Dendritic cell treated with granulocyte-macrophage colony-stimulating factor and Interleukin-4, amounts not matched to agents 40 ng/mL and 50 ng/mL, for 4 days (primary cell): ENCODE data around the gene RET.

Experiments used
- H3K27ac Mint-ChIP-seq: one replicate; pipeline ENCODE4 v1.8.0; 2022; ENCODE audit warnings: mild to moderate bottlenecking, mixed read lengths
- H3K27me3 Mint-ChIP-seq: one replicate; pipeline ENCODE4 v1.8.0; 2022; ENCODE audit warnings: mild to moderate bottlenecking, mixed read lengths
- H3K36me3 Mint-ChIP-seq: one replicate; pipeline ENCODE4 v1.8.0; 2022; ENCODE audit warnings: low read depth, mixed read lengths
- H3K4me1 Mint-ChIP-seq: one replicate; pipeline ENCODE4 v1.8.0; 2022; ENCODE audit warnings: low read depth, mixed read lengths
- H3K4me3 Mint-ChIP-seq: one replicate; pipeline ENCODE4 v1.8.0; 2022; ENCODE audit warnings: mild to moderate bottlenecking, moderate library complexity, mixed read lengths
- H3K9me3 Mint-ChIP-seq: one replicate; pipeline ENCODE4 v1.8.0; 2022; ENCODE audit warnings: mixed read lengths
- intact Hi-C: fragments of 100-400 bp; cut with micrococcal nuclease; formaldehyde crosslinking; loops from one replicate; pipeline ENCODE4 v1.15.0; 2022

The RET gene

DNA sequence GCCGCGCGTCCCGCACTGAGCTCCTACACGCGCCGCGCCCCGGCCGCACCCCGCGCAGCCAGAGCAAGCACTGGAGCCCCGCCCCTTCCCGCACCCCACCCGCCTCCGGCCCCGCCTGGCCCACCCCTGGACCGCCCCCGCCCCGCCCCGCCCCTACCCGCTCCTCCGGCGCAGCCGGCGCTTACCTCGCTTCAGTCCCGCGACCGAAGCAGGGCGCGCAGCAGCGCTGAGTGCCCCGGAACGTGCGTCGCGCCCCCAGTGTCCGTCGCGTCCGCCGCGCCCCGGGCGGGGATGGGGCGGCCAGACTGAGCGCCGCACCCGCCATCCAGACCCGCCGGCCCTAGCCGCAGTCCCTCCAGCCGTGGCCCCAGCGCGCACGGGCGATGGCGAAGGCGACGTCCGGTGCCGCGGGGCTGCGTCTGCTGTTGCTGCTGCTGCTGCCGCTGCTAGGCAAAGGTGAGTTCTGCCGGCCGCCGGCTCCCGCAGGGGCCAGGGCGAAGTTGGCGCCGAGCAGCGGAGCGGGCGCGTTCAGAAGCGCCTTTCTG lies at the start of gene RET:
Gene RET (plus strand): TSS at position 194 of the 545 bp plus-strand sequence. CDS start 190 bp downstream, at position 384.
- intact Hi-C loops: no loop called here

DNA sequence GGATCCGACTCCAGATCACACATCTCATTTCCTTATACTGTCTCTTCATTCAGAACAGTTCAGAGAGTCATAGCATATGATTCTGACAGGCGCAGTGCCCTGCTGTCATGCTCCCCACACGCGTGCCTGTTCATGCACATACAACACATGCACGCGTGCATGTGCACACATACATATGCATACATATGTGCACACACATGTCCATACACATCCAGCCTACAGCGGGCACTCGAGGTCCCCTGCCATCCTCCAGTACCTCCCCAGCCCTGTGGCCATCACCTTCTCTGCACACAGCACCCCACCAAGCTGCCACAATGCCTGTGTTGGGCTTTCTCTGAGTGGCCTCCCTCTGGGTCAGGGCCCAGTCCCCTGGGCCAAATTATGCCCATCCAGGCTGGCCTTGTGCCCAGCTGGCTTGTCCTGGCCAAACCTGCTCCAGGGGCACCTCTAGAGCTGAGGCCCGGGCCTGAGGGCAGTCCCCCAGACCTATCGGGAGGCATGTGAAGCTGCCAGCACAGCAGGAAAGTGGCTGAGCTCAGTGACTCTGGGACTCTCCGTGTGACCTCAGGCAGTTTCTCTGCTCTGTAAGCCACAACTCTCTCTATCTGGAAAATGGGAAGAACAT lies 49.4 kb upstream of the RET start:
- intact Hi-C loops: no loop called here

More for the DNA sequence above, at the start of gene RET:
- Mint-ChIP-seq H3K27me3 (peaks cover 64% of the 10 kb centered on the region), H3K27ac (no peak within 1 kb of the TSS), H3K4me3 (peak within 1 kb of the TSS; percentile 71), H3K9me3 (no peaks in the 10 kb centered on the region), H3K36me3 (no peaks in the 10 kb centered on the region), H3K4me1 (peaks cover 34% of the 10 kb centered on the region)

DNA sequence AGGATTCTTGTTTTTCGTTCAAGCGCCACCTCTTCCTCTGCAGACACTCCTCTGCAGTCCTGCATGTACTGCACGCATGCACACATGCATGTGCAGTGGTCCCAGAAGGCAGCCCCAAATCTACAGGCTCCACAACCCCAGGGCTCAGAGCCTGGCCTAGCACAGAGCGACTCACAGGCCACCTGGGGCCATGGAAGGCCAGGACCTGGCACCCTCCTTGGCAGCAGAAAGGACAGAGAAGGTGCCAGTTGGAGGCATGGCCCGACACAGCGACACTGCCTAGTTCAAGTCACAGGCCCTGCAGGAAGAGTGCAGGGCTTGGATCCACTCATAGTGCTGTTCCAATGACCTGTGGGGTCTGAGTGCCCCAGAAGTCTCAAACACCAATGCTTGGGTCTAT lies 48.7 kb upstream of the RET start:
- Mint-ChIP-seq H3K4me1 (no peaks in the 10 kb centered on the region), H3K36me3 (no peaks in the 10 kb centered on the region), H3K27me3 (no peaks in the 10 kb centered on the region), H3K27ac (no peak overlapping the region), H3K4me3 (no peak overlapping the region), H3K9me3 (peaks cover 14% of the 10 kb centered on the region)
- intact Hi-C loops: no loop called here

More for the DNA sequence above, 49.4 kb upstream of the RET start:
- no peaks in the 10 kb centered on the region for H3K4me1 Mint-ChIP-seq
- no peaks in the 10 kb centered on the region for H3K36me3 Mint-ChIP-seq
- H3K9me3 Mint-ChIP-seq: peaks cover 8% of the 10 kb centered on the region
- no peaks in the 10 kb centered on the region for H3K27me3 Mint-ChIP-seq
- no peak overlapping the region for H3K4me3 Mint-ChIP-seq
- no peak overlapping the region for H3K27ac Mint-ChIP-seq

DNA sequence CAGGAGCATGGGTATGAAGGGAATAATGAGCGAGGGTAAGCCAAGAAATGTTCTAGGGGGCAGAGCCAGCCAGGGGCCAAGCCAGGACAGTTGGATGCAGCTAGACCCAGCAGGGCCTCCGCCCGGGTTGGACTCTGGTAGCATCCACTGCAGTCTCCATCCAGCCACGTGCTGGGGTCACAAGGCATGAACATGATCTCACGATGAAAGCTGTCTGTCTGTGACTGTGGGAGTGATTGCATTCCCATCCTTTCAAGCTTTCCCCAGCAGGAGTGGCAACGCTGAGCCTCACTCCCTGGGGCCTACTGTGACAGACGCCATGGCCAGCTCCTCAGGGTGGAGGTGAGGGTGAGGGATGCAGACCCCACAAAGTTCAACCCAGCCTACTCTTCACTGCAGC lies 47.8 kb upstream of the RET start:
- Mint-ChIP-seq H3K27me3 (no peaks in the 10 kb centered on the region), H3K36me3 (no peaks in the 10 kb centered on the region), H3K4me3 (no peak overlapping the region), H3K9me3 (peaks cover 14% of the 10 kb centered on the region), H3K4me1 (no peaks in the 10 kb centered on the region), H3K27ac (no peak overlapping the region)
- intact Hi-C loops: no loop called here

- H3K27me3 Mint-ChIP-seq: no peaks in the 10 kb centered on the region
- H3K27ac Mint-ChIP-seq: no peak overlapping the region
- peaks cover 20% of the 10 kb centered on the region for H3K9me3 Mint-ChIP-seq
- intact Hi-C loops: no loop called here
- H3K4me3 Mint-ChIP-seq: no peak overlapping the region
- H3K4me1 Mint-ChIP-seq: no peaks in the 10 kb centered on the region
- no peaks in the 10 kb centered on the region for H3K36me3 Mint-ChIP-seq
These were observed 44.3 kb upstream of the RET start for GRCh38 chr10:43032613-43033012.

DNA sequence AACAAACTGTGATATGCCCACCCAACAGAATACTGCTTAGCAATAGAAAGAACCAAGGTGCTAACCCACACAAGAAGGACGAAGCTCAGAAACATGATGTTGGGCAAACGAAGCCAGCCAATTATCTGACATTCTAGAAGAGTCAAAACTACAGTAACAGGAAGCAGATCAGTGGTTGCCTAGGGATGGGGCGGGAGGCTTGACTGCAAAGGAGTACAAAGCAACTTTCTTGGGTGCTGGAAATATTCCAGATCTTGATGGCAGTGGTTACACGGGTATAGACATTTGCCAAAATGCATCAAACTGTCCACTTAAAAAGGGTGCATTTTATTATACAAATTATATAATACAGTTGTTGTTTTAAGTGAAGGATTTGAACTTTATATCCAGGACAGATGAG lies 41.1 kb upstream of the RET start:
- H3K4me1 Mint-ChIP-seq: no peaks in the 10 kb centered on the region
- H3K9me3 Mint-ChIP-seq: peaks cover 20% of the 10 kb centered on the region
- H3K27me3 Mint-ChIP-seq: no peaks in the 10 kb centered on the region
- no peak overlapping the region for H3K4me3 Mint-ChIP-seq
- intact Hi-C loops: no loop called here
- no peaks in the 10 kb centered on the region for H3K36me3 Mint-ChIP-seq
- H3K27ac Mint-ChIP-seq: no peak overlapping the region

GRCh38 chr10:43036481-43037428 lies 40.1 kb upstream of the RET start:
- Mint-ChIP-seq H3K4me3 (no peak overlapping the region), H3K27ac (no peak overlapping the region), H3K4me1 (no peaks in the 10 kb centered on the region), H3K27me3 (no peaks in the 10 kb centered on the region), H3K9me3 (peaks cover 19% of the 10 kb centered on the region), H3K36me3 (no peaks in the 10 kb centered on the region)
- intact Hi-C loops: no loop called here

DNA sequence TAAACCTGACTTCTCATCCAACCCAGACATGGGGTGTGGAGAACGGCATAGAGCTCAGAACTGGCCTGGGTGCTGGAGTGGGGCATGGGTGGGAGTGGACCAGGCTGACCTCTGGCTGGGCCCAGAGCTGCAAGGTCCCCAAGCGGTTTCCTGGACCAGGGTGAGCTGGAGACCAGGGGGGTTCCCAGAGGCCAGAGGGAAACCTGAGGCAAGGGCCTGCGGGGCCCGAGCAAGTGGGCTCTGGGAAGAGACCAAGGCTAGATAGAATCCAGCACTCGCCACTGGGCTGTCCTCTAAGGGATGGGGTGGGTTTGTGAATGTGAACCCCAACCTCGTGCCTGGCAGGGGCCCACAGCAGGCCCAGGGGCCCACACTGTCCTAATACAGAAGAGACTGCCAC lies 39.4 kb upstream of the RET start:
- H3K36me3 Mint-ChIP-seq: no peaks in the 10 kb centered on the region
- no peaks in the 10 kb centered on the region for H3K27me3 Mint-ChIP-seq
- no peaks in the 10 kb centered on the region for H3K4me1 Mint-ChIP-seq
- peaks cover 12% of the 10 kb centered on the region for H3K9me3 Mint-ChIP-seq
- intact Hi-C loops: no loop called here
- no peak overlapping the region for H3K4me3 Mint-ChIP-seq
- no peak overlapping the region for H3K27ac Mint-ChIP-seq

GRCh38 chr10:43037942-43038782 lies 38.7 kb upstream of the RET start:
- no peaks in the 10 kb centered on the region for H3K4me1 Mint-ChIP-seq
- H3K9me3 Mint-ChIP-seq: peaks cover 6% of the 10 kb centered on the region
- no peaks in the 10 kb centered on the region for H3K36me3 Mint-ChIP-seq
- H3K27me3 Mint-ChIP-seq: no peaks in the 10 kb centered on the region
- intact Hi-C loops: no loop called here
- H3K4me3 Mint-ChIP-seq: no peak overlapping the region
- no peak overlapping the region for H3K27ac Mint-ChIP-seq

DNA sequence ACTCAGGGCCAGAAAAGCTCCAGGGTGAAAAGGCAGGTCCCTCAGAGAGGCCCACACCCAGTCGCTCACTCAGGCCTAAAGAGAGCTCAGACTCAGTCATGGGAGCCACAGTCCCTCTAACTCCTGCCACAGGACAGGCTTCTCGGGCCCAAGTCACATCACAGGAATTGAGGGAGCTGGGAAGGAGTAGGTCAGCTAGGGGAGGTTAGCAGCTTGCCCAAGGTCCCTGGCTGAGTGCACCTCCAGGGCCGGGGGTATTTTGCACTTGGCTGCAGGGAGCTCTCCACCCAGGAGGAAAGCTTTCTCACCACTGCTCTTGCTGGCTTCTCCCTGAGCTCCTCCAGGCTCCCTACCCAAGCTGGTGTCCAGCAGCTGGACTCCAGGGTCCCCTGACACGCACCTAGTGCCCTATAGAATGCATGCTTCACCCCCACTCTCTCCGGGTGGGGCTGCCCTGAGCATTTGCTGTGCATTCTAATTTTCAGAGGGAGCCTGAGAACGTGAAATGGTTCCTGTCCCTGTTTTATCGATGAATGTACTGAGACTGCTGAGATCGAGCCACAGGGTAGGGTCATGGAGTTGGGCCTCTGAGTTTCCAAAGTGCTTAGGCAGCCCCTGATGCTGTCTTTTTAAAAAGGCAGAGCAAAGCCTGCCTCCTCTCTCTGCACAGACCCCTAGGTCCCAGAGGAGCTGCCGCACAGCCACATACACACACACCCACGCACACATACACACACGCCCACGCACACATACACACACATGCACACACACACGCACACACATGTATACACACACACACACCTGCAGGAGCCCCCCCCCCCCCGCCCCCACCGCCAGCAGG lies 37.9 kb upstream of the RET start:
- no peak overlapping the region for H3K27ac Mint-ChIP-seq
- no peaks in the 10 kb centered on the region for H3K4me1 Mint-ChIP-seq
- no peak overlapping the region for H3K4me3 Mint-ChIP-seq
- H3K36me3 Mint-ChIP-seq: no peaks in the 10 kb centered on the region
- no peaks in the 10 kb centered on the region for H3K27me3 Mint-ChIP-seq
- intact Hi-C loops: no loop called here
- peaks cover 6% of the 10 kb centered on the region for H3K9me3 Mint-ChIP-seq

- H3K27me3 Mint-ChIP-seq: no peaks in the 10 kb centered on the region
- no peak overlapping the region for H3K4me3 Mint-ChIP-seq
- H3K27ac Mint-ChIP-seq: no peak overlapping the region
- H3K4me1 Mint-ChIP-seq: no peaks in the 10 kb centered on the region
- no peaks in the 10 kb centered on the region for H3K36me3 Mint-ChIP-seq
- H3K9me3 Mint-ChIP-seq: no peaks in the 10 kb centered on the region
- intact Hi-C loops: no loop called here
These were observed 37.0 kb upstream of the RET start for GRCh38 chr10:43039624-43040481.

GRCh38 chr10:43040482-43041256 lies 36.2 kb upstream of the RET start:
- H3K9me3 Mint-ChIP-seq: no peaks in the 10 kb centered on the region
- intact Hi-C loops: no loop called here
- H3K4me3 Mint-ChIP-seq: no peak overlapping the region
- H3K4me1 Mint-ChIP-seq: no peaks in the 10 kb centered on the region
- no peaks in the 10 kb centered on the region for H3K27me3 Mint-ChIP-seq
- no peaks in the 10 kb centered on the region for H3K36me3 Mint-ChIP-seq
- no peak overlapping the region for H3K27ac Mint-ChIP-seq
